PFSK-1 (cell line): ENCODE data around the gene NRG3.

Source experiments
- POLR2AphosphoS5 ChIP-seq: IDR thresholded peaks from 2 replicates; pipeline ENCODE4 v1.6.1; 2012; ENCODE audit warnings: low read depth, mild to moderate bottlenecking, control low read depth, low read length, moderate library complexity
- REST ChIP-seq, 2 experiments: IDR thresholded peaks; 2 replicates each; pipeline versions ENCODE4 v1.6.1 to v1.8.0; 2011 to 2012; ENCODE audit warnings: low read depth in 2 of 2, low read length in 2 of 2, control low read depth in 1 of 2, inconsistent platforms in 1 of 2, mild to moderate bottlenecking in 1 of 2, moderate library complexity in 1 of 2; ENCODE audit not compliant: insufficient read depth in 1 of 2
- SIN3A ChIP-seq: IDR thresholded peaks from 2 replicates; pipeline ENCODE4 v1.6.1; 2012; ENCODE audit warnings: mild to moderate bottlenecking, low read length, moderate library complexity, borderline replicate concordance; ENCODE audit not compliant: insufficient read depth

GRCh38 chr10:82391971-82392370 is 517.0 kb downstream of the NRG3 start:
- TF ChIP-seq REST (IDR thresholded peaks at IDR 0.05; ENCODE audit: insufficient read depth in 1 of 2, low read depth in 2 of 2, low read length in 2 of 2) (no peak), SIN3A (no peak), POLR2AphosphoS5 (no peak)
